Measurements from ENCODE around the gene CEBPG.

DNA sequence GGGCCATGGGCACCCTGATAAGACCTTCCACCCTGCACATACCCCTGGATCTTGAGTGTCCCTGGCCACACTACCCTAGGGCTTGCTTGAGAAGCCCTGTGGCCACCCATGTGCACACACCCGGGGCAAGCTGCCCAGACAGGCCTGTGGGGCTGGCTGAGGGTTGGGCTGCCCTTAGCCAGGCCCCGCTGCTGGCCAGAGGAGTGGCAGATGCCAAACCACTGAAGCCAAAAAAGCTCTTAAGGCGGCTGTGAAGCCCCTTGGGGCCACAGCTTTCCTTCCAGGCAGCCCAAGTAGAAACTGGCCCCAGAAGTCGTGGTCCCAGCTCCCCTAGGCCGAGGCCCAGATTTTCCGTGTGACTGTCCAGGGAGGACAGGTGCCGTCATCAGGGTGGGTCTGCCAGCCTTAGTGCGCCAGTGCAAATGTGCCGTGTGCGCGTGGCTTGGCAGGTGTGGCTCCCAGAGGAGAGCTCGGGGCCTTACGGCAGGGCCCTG, 14.8 kb downstream of the CEBPG start:
- TF ChIP-seq, protein P1, sequence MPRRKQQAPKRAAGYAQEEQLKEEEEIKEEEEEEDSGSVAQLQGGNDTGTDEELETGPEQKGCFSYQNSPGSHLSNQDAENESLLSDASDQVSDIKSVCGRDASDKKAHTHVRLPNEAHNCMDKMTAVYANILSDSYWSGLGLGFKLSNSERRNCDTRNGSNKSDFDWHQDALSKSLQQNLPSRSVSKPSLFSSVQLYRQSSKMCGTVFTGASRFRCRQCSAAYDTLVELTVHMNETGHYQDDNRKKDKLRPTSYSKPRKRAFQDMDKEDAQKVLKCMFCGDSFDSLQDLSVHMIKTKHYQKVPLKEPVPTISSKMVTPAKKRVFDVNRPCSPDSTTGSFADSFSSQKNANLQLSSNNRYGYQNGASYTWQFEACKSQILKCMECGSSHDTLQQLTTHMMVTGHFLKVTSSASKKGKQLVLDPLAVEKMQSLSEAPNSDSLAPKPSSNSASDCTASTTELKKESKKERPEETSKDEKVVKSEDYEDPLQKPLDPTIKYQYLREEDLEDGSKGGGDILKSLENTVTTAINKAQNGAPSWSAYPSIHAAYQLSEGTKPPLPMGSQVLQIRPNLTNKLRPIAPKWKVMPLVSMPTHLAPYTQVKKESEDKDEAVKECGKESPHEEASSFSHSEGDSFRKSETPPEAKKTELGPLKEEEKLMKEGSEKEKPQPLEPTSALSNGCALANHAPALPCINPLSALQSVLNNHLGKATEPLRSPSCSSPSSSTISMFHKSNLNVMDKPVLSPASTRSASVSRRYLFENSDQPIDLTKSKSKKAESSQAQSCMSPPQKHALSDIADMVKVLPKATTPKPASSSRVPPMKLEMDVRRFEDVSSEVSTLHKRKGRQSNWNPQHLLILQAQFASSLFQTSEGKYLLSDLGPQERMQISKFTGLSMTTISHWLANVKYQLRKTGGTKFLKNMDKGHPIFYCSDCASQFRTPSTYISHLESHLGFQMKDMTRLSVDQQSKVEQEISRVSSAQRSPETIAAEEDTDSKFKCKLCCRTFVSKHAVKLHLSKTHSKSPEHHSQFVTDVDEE (CRISPR knock-in tag; IDR thresholded peaks at IDR 0.05) = no peak
- TF ChIP-seq, protein P2, sequence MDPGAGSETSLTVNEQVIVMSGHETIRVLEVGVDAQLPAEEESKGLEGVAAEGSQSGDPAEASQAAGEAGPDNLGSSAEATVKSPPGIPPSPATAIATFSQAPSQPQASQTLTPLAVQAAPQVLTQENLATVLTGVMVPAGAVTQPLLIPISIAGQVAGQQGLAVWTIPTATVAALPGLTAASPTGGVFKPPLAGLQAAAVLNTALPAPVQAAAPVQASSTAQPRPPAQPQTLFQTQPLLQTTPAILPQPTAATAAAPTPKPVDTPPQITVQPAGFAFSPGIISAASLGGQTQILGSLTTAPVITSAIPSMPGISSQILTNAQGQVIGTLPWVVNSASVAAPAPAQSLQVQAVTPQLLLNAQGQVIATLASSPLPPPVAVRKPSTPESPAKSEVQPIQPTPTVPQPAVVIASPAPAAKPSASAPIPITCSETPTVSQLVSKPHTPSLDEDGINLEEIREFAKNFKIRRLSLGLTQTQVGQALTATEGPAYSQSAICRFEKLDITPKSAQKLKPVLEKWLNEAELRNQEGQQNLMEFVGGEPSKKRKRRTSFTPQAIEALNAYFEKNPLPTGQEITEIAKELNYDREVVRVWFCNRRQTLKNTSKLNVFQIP (CRISPR knock-in tag; IDR thresholded peaks at IDR 0.05; ENCODE audit: borderline replicate concordance, low read depth) = no peak
- TF ChIP-seq, protein P3, sequence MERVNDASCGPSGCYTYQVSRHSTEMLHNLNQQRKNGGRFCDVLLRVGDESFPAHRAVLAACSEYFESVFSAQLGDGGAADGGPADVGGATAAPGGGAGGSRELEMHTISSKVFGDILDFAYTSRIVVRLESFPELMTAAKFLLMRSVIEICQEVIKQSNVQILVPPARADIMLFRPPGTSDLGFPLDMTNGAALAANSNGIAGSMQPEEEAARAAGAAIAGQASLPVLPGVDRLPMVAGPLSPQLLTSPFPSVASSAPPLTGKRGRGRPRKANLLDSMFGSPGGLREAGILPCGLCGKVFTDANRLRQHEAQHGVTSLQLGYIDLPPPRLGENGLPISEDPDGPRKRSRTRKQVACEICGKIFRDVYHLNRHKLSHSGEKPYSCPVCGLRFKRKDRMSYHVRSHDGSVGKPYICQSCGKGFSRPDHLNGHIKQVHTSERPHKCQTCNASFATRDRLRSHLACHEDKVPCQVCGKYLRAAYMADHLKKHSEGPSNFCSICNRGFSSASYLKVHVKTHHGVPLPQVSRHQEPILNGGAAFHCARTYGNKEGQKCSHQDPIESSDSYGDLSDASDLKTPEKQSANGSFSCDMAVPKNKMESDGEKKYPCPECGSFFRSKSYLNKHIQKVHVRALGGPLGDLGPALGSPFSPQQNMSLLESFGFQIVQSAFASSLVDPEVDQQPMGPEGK (CRISPR knock-in tag; IDR thresholded peaks at IDR 0.05; ENCODE audit: borderline replicate concordance) = no peak

All from SK-N-SH treated with all-trans-retinoic acid at 6 μM for 48 hours (cell line).